Activated CD4-positive, CD25-positive, alpha-beta regulatory T cell treated with anti-CD3 and anti-CD28 coated beads, Interleukin-2, amount 50 U/mL, for 16 hours (primary cell): ENCODE measurements around the gene ATP6V0E1.
"Not testable (repeated sequence)": the region's sequence is repeated elsewhere in the genome, so short reads cannot be mapped to it uniquely, and the experiment has no call there.

Experiments
- DNase-seq: peaks from one replicate; pipeline ENCODE4 v3.0.0-alpha.2; 2020; ENCODE audit warnings: low read depth, low spot score

Gene ATP6V0E1

DNA sequence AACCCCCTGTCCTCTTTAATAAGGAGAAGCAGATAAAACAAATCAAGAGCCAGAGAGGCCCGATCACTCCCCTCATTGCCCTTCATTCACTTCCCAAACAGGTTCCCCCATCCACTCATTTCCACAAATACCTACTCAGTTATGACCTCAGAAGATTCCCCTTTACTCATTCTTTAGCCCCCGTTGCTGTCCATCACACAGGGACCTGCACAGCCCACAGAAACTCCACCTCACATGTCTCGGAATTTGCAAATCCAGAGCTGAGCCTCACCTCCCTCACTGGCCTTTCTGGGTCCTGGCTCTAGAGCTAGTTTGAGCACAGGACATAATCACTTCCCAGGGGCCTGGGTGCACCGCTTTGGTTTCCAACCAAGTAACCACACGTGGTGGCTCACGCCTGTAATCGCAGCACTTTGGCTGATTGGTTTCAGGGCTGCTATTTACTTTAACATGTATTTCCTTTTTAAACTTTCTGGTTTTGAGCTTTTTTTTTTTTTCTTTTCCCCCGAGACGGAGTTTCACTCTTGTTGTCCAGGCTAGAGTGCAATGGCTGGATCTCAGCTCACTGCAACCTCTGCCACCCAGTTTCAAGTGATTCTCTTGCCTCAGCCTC lies 17.8 kb downstream of the ATP6V0E1 start:
- no peak for DNase-seq

DNA sequence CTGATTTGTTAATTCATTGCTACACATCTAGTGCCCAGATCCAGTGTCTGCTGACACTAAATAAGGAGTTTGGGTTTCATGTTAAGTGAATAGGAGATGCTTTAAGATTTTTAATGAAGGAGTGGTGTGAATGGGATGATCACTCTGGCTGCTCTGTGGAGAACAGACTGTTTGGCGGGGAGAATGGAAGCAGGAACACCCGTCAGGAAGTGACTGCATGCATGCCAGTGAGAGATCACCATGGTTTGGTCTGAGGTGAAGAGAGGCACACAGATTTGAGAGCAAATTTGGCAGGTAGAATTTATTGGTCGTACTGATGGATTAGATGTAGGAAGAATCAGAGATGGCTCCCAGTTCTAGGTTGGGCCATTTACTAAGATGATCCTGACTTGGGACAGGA lies 19.8 kb downstream of the ATP6V0E1 start:
- DNase-seq: no peak

DNA sequence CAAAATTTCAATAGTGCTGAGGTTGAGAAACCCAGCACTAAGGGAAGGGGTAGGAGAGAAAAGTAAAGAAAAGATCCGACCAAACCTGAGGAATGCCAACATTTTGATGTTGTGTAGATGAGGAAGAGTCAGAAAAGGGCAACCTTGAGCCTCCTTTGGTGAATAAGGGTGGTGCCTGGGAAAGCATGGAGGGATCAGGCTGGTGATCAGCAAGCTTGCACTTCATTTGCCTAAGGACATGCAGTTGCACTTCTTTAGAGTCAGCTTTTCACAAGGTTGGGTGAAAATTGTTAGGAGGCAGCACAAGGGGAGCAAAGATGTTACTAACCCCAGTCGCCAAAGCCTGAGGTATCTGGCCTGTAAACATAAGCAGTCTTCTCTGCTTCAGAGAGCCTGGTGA lies 20.4 kb downstream of the ATP6V0E1 start:
- no peak for DNase-seq

DNA sequence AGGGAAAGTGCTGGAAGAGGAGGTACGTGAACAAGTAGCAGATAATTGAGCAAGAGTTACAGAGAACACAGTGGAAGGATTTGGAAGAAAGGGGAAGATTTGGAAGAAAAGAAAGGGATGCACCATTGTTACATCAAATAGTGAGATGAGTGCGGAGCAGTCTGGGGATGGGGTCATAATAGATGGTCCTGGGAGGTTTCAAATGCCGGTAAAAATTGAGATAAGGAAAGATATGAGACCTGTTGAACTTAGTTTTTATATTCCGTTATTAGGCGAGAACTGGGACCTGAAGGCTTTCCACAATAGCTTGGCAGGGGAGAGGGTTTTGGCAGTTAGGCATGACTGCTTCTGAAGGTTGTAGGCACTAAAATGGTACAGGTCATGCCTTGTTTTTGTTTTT lies 20.9 kb downstream of the ATP6V0E1 start:
- DNase-seq: no peak

DNA sequence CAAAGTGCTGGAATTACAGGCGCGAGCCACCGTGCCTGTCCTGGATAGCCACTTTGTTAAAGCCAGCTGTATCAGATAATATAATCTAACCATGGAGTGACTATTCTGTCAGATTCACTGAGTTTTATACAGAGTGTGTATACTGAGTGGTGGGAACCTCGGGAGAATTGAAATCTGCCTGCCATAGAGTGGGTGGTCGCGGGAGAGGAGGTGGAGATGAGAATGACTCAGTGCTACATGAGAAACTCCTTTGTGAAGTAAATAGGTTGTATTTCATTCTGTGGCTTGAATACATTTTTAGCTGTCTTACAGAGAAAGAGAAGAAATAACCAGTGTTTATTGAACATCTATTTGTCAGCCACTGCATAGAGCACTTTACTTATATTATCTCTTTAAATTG lies 26.4 kb downstream of the ATP6V0E1 start:
- no peak for DNase-seq

DNA sequence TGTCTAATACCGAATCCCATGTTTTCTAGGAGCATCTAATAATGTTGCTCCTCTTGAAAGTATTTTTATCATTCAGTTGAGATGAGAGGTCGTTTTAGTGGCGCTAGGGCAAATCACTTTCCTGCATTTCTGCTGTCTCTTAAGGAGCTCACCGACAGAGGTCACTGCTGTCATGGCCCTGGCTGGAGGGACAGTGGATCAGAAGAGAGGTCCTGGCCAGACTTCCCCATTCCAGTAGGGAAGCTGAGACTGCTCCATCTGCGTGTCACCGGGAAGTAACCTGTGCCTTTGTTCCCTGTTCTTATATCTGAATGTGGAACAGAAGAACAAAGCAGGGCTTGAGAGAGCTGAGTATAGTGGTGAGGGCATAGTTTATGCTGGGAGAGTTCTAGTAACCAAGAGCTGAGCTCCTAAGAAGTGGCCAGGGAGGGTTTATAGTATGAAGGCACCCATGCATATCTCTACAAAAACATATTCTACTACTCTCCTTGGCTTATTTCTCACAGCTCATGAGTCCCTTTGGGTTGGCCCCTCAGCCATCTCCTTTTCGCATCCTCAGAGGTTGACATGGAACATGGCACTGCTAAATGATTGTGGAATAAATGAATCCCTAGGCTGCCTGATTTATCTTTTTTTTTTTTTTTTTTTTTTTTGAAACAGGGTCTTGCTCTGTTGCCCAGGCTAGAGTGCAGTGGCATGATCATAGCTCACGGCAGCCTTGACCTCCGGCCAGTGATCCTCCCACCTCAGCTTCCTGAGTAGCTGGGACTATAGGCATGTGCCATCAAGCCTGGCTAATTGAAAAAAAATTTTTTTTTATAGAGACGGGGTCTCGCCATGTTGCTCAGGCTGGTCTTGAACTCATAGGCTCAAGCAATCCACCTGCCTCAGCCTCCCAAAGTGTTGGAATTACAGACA lies 27.2 kb downstream of the ATP6V0E1 start:
- DNase-seq: no peak

DNA sequence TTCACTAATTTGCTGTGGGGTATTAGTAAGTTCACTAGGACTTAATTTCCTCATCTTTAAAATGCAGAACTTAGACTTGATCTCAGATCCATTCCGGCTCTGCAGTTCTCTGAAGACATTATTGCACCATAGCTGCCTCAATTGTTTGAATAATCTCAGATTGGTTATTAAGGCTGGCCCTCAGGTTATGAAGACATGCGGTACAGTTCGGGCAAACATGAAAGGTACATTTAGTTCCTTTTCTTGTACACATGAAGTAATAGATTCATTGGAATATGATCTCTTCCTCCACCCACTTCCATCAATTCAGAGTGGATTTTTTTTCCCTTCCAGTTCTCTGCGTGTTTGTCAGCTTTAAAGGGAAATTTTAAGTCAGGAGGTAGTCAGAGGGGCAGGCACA lies 28.0 kb downstream of the ATP6V0E1 start:
- no peak for DNase-seq

DNA sequence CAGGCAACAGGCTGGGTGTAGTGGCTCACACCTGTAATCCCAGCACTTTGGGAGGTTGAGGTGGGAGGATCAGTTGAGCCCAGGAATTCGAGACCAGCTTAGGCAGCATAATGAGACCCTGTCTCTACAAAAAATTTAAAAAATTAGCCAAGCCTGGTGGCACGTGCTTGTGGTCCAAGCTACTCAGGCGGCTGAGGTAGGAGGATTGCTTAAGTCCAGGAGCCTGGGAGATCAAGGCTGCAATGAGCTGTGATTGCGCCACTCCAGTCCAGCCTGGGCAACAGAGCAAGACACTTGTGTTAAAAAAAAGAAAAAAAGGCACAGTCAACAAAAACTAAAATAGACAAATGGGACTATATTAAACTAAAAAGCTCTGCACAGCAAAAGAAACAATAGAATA lies 29.3 kb downstream of the ATP6V0E1 start:
- DNase-seq: no peak

DNA sequence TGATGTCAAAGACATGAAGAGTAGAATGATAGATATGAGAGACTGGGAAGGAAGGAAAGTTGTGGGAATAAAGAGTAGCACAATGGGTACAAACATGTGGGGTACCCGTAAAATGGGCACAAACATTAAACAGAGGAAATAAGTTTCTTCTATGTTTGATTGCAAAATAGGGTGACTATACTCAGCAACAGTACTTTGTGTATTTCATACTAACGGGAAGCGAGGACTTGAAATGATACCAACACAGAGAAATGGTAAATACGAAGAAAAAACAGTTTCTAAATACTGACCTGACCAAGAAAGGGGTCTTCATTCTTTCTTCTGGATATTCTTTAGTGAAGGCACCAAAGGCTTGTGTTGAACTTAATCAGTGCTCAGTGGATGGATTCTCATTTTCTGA lies 31.1 kb downstream of the ATP6V0E1 start:
- DNase-seq: no peak

DNA sequence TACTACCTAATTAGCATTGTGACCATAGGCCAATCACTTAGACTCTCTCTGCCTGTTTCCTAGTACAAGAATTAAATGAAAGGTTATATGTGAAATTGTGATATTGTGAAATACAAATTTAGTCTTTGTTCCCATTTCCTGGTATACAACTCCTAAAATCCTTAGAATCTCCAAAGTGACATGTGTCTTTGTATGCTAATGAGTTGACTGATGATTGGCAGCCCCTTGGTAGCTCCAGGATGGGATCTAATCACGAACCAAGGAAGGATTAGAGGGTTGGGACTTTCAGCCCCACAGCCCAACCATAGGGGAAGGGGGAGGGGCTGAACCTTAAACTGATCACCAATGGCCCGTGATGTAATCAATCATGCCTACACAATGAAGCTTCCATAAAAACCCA lies 31.6 kb downstream of the ATP6V0E1 start:
- DNase-seq: no peak

DNA sequence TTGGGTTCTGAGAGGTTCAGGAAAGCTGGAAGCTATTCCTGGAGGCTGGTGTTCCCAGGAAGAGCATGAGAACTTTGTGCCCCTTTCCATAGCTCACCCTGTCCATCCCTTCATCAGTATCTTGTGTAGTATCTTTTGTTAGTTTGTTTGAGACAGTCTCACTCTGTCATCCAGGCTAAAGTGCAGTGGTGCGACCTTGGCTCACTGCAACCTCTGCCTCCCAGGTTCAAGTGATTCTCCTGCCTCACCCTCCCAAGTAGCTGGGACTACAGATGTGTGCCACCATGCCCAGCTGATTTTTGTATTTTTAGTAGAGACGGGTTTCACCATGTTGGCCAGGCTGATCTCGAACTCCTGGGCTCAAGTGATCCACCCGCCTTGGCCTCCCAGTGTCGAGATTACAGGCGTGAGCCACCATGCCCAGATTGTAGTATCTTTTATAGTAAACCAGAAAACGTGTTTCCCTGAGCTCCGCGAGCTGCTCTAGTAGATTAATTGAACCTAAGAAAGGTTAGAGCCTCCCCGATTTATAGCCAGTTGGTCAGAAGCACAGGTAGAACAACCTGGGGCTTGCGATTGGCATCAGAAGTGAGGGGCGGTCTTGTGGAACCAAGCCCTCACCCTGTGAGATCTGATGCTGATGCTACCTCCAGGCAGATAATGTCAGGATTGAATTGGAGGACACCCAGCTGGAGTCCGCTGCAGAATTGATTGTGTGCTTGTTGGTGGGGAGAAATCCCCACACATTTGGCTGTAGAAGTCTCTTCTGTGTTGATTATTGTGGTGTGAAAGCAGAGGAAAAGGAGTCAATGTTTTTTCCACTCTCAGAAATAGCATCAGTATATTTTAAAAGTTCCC lies 32.3 kb downstream of the ATP6V0E1 start:
- DNase-seq: no peak

DNA sequence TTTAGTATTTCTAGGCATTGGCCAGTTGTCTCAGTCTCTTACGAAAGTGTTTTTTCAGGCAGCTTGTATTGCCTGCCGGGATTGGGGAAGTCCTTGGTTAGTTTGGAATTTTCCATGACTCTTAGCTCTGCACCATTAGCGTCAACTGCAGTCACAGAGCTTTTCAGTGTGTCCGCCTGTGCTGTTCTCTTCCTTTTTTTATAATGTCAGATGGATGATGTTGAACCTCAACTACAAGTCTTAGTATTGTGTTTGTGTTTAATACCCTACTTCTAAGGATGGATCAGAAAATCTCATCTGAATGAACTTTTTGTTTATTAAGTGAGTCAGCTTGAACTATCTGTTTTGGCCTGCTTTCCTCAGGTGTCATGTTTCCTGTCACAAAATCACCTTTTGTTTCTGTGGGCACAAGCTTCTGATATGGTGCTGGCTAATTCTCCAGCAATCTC lies 33.1 kb downstream of the ATP6V0E1 start:
- no peak for DNase-seq

DNA sequence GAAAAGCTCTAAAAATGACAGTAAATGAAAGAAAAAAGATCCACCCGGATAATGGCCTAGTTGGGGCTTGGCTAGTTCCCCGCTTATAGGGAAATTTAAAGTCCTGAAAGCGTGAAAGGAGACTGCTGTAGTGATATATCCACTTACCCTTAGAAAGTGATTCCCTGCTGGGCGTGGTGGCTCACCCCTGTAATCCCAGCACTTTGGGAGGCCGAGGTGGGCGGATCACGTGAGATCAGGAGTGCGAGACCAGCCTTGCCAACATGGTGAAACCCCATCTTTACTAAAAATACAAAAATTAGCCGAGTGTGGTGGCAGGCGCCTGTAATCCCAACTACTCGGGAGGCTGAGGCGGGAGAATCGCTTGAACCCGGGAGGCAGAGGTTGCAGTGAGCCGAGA lies 33.5 kb downstream of the ATP6V0E1 start:
- not testable (repeated sequence) for DNase-seq

DNA sequence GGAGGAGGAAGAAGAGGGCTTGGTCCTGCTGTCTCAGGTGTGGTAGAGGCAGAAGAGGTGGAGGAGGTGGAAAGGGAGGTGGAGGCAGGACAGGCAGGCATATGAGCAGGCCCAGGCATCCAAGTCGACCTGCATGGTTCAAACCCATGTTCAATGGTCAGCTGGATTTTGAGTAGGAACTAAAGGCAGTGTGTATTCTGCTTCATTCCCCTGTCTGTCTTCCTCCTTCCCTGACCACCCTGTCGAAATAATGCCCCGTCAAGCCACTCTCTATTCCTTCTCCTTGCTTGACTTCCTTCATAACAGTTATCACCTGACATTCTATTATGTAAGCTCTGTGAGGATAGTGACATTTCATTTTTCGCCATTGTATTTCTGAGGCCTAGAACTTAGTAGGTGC lies 34.8 kb downstream of the ATP6V0E1 start:
- no peak for DNase-seq

DNA sequence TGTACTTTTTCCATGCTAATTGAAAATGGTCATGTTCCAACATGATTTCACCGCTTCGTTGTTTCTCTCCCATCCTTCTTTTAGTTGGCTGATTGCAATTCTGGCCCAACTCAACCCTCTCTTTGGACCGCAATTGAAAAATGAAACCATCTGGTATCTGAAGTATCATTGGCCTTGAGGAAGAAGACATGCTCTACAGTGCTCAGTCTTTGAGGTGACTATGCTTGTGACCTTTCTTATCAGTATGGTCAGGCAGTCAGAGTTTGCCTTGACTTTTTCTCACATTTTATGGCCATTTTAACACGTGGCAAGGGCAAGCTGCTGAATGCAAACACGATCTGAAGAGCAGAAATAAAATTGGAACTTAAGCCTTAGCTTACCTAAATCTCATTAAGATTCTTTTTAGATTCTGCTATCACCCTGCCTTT lies 36.6 kb downstream of the ATP6V0E1 start:
- no peak for DNase-seq

DNA sequence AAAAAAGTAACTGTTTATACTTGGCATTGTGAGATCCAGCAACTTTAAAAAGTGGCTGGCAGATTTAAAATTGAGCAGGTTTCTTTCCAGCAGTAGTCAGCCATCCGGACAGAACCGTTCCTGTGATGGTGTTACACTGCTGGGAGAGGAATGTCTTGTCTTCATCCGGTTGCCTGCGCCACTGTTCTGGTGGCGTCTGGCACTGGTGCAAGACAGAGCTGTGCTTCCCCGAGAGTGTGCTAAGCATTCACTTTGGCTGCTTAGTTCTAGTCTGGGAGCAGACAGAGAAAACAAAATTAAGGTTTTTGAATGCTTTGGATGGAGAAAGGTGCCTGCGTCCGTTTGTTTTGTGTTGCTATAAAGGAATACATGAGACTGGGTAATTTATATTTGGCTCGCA lies 37.1 kb downstream of the ATP6V0E1 start:
- DNase-seq: no peak

DNA sequence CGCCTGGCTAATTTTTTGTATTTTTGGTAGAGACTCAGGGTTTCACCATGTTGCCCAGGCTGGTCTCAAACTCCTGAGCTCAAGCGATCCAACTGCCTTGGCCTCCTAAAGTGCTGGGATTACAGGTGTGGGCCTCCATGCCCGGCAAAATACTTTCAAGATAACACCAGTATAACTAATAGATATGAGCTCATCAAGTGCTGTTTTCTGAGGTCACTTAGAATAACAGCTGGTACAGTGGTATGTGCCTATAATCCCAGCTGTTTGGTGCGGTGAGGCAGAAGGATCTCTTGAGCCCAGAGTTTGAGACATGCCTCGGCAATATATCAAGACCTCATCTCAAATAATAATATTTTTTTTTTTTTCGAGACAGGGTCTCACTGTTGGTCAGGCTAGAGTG lies 42.1 kb downstream of the ATP6V0E1 start:
- DNase-seq: no peak

DNA sequence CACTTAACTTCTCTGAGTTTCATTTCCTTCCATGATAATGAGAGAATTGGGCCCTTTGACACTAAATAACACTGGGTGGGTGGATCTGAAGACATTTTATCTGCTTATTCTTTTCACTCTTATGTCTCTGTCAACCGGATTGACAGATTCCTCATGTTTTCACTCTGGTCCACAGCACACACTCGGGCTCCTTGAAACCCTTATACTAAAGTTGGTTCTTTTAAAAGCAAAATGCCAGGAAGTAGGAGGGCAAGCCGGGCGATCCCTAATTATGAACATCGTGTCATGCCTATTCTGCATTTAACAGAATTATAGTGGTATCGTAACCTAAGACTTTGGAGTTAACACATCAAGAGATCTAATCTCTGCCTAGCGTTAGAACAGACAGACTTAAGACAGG lies 44.3 kb downstream of the ATP6V0E1 start:
- DNase-seq: no peak

DNA sequence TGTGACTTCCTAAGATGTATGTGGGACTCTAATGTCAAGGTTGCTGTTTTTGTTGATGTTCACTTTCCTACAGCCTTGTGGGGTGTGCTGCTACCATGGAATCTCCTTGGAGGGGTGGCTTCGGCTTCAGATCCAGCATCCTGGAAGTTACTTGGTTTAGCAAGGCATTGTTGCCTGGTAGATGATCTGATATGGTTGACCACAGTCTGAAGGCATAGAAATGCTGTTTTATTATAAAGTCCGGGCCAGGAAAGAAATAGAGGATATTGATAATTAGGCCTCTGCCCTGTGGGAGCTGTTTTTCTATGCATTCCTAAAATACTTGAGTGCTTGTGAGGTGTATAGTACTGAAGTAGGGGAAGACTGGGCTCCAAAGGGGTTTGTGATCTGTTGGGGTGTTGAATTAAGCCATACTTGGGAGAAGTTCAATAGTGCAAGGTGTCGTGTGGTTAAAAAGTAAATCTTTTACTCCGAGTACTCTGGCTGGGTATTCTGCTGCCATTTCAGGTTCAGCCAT lies 45.3 kb downstream of the ATP6V0E1 start:
- DNase-seq: no peak

DNA sequence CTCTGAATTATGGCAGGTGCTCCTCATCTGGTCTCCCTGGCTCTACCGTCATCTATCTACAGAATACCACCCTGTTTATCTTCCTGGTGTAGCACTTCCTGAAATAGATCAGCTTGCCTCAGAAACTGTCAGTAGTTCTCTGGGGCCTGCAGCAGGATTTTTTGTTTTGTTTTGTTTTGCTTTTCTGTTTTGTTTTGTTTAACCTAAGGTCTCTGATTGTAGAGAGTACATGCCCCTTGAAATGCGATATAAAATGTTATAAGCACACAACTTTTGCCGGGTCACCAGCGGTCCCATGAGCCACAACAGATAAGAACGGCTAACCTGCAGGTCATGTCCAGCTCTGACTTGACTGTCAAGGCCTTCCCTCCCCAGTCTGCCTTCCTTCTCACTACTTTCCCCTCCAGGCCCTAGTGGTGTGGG lies 45.9 kb downstream of the ATP6V0E1 start:
- DNase-seq: no peak

DNA sequence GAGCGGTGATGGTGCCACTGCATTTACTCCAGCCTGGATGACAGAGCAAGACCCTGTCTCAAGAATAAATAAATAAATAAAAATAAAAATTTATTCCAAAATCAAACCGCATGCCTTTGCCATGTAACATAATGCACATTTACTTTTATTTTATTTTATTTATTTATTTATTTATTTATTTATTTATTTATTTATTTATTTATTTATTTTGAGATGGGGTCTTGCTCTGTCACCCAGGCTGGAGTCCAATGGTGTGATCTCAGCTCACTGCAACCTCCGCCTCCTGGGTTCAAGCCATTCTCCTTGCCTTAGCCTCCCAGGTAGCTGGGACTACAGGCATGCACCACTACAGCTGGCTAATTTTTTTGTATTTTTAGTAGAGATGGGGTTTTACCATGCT lies 48.5 kb downstream of the ATP6V0E1 start:
- not testable (repeated sequence) for DNase-seq

DNA sequence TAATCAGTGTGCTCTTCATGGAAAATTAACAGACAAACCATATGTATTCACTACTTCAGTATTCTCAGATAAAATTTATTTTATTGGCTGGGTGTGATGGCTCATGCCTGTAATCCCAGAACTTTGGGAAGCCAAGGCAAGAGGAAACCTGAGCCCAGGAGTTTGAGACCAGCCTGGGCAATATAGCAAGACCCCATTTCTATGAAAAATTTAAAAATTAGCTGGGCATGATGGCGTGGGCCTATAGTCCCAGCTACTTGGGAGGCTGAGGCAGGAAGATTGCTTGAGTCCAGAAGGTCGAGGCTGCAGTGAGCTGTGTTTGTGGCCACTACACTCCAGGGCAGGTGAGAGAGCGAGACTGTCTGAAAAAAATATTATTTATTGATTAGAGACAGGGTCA lies 49.2 kb downstream of the ATP6V0E1 start:
- no peak for DNase-seq
